ENCODE measurements around the gene PRKCE.

DNA sequence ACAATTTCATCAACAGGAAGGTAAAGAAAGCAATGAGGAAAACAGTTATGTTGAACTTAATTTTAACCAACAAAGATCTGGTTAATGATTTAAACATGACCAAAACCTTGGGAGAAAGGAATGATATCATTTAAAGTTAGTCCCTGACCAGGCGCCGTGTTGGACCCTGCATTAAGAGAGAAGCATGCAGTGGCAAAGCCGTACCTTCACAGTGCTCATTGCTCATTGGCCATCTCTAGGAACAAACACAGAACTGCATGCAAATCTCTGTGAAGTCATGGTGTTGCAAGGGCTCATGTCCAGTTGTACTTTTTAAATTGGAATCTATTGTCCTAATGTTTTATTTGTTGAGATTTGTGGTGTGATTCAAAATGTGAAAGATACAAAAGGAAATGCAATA is 28.4 kb upstream of the PRKCE start:
- TF ChIP-seq POLR2A (IDR thresholded peaks at IDR 0.05; ENCODE audit: low read depth, low read length), result no peak
- TF ChIP-seq TAF1 (IDR thresholded peaks at IDR 0.05; ENCODE audit: borderline replicate concordance, low read depth, low read length), result no peak
